GM06990 (cell line): ENCODE results near the gene ADISSP.

Experiments
- DNase-seq: peaks from one replicate; pipeline ENCODE4 v3.0.0-alpha.2; 2011; ENCODE audit not compliant: insufficient read length; ENCODE audit errors: extremely low read depth
- H3K27me3 ChIP-seq: replicated peaks from 2 replicates; pipeline ENCODE4 v1.6.0; 2011; ENCODE audit warnings: low read length; ENCODE audit not compliant: control insufficient read depth, insufficient read depth
- H3K36me3 ChIP-seq: 2 replicates; pipeline ENCODE4 v1.5.1; 2011; ENCODE audit warnings: low read length; ENCODE audit not compliant: control insufficient read depth, insufficient read depth
- H3K4me3 ChIP-seq: replicated peaks from 2 replicates; pipeline ENCODE4 v1.5.1; 2011; ENCODE audit warnings: low read depth, mild to moderate bottlenecking, control low read depth, low read length
- CTCF ChIP-seq: IDR thresholded peaks from 2 replicates; pipeline ENCODE4 v1.5.1; 2011; ENCODE audit warnings: low read length, control low read depth, mild to moderate bottlenecking, inconsistent platforms; ENCODE audit not compliant: insufficient read depth, poor library complexity, severe bottlenecking

Gene ADISSP

GRCh38 chr20:3763671-3764601 is 3.6 kb downstream of the ADISSP start:
- no peak for DNase-seq
- no peak for TF ChIP-seq CTCF

DNA sequence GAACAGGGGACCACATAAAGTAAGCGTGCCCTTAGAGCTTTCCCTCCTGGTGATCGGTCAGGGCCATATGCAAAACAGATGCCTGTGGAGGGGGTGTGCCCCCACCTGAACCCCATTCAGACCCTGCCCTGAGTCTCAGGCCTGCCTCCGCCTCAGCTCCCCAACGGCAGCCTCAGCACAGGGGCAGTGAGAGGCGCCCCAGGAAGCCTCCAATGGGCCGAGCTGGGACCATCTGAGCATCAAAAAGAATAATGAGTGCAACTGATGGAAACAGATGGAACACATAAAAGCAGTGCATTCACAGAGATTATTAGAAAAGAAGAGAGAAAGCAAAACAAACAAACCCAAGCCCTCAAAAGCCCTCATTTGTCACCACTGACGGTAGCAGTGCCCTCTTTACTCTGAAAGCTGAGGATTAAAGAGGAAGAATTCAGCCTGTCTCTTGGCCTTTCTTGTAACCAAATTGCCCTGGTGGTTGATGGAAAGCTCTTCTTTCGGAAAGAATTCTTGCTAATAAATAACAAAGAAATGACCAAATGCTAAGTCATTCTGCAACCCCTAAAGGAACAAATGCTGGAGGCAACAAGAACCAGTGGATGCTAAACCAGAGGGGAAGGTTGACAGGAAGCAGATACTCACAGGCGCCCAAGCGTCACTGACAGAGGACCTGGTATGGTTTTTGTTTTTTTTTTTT is 6.8 kb downstream of the ADISSP start:
- TF ChIP-seq CTCF, result no peak
- Histone ChIP-seq H3K27me3 (no peaks in the 10 kb centered on the region), H3K36me3 (peaks cover 2% of the 10 kb centered on the region), H3K4me3 (no peak overlapping the region)
- DNase-seq, result no peak

More at GRCh38 chr20:3763671-3764601, 3.6 kb downstream of the ADISSP start:
- H3K4me3 ChIP-seq, result no peak overlapping the region
- no peaks in the 10 kb centered on the region; the same call in none of the 2 replicates for H3K36me3 ChIP-seq
- H3K27me3 ChIP-seq, result no peaks in the 10 kb centered on the region

- no peak for TF ChIP-seq CTCF
- Histone ChIP-seq H3K27me3 (no peaks in the 10 kb centered on the region), H3K36me3 (peaks cover 2% of the 10 kb centered on the region), H3K4me3 (no peak overlapping the region)
- no peak for DNase-seq
Measured at GRCh38 chr20:3759884-3760283, 7.7 kb downstream of the ADISSP start.

GRCh38 chr20:3759316-3759823 is 8.2 kb downstream of the ADISSP start:
- no peak for TF ChIP-seq CTCF
- DNase-seq, result no peak
- Histone ChIP-seq H3K36me3 (peaks cover 2% of the 10 kb centered on the region), H3K27me3 (no peaks in the 10 kb centered on the region), H3K4me3 (no peak overlapping the region)

- H3K36me3 ChIP-seq, result peaks cover 2% of the 10 kb centered on the region
- DNase-seq, result no peak
- TF ChIP-seq CTCF, result no peak
- no peaks in the 10 kb centered on the region for H3K27me3 ChIP-seq
- H3K4me3 ChIP-seq, result no peak overlapping the region
Measured at GRCh38 chr20:3758566-3758965, 9.0 kb downstream of the ADISSP start.
